Activated T-helper 1 cell treated with anti-CD3 and anti-CD28 coated beads, Interleukin-2, amount 50 U/mL, for 16 hours (primary cell): ENCODE measurements around the gene CAPSL.
"Not testable (repeated sequence)": the region's sequence is repeated elsewhere in the genome, so short reads cannot be mapped to it uniquely, and the experiment has no call there.

Experiments
- DNase-seq, 2 donors: peaks; one replicate each; pipeline ENCODE4 v3.0.0-alpha.2; 2020; ENCODE audit warnings: low read depth in 1 of 2, low spot score in 1 of 2

Gene CAPSL

DNA sequence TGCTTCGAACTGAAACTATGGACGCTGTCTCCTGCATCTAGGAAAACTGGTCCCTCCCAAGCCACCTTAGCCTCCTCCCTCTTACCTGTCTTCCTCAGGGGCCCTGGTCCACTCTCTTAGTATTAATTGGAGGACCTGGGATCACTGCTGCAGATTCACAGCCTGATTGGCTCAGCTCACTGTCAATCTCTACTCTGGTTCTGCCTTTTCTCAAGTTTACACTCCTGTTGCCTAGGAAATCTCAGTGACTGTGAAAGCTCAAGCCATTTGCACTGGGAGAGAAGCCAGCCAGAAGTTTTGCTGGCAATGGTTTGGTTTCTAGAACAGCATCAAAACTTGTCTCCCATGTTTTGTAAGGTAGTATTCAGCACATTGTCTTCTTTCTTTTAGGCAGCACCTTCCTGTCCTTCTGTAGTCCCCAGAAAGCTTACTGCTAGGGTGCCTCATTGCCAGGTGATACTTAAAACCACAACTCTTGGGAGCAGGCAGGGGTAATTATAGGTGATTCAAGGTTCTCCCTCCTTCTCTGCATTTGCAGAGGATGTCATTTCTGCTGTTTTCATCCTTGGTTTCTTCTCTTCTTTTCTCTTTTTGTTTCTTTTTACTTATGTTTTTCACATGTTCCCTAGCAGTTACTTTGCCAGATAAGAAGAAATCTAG is at the start of gene CAPSL:
CAPSL (minus strand) TSS at position 55 of the 660 bp plus-strand sequence. CDS start 17,502 bp downstream, outside the sequence.
- DNase-seq = no peak

DNA sequence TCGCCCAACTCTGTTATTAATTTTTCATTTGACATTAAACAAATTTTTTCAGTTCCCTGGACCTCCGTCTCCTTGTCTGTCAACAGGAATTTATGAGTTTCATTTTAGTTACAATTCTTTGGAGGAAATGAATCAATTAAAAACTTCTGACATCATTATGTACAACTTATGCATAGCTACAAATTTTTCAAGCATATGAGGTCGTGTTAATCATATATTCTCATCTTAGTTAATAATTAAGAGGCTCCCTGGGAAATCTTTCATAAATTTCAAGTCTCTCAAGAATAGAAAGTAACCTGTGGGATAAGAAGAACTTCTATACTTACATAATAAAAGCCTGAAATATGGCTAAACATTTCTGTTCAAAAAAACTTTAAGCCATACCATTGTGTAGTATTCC is 49.4 kb upstream of the CAPSL start:
- DNase-seq = no peak

DNA sequence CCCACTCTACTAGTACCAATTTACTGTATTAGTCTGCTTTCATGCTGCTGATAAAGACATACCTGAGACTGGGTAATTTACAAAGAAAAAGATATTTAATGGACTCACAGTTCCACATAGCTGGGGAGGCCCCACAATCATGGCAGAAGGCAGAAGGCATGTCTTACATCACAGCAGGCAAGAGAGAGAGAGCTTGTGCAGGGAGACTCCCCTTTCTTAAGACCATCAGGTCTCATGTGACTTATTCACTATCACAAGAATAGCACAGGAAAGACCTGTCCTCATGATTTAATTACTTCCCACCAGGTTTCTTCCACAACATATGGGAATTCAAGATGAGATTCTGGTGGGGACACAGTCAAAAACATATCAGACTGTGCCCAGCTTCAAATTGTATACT is 41.3 kb upstream of the CAPSL start:
- no peak for DNase-seq

DNA sequence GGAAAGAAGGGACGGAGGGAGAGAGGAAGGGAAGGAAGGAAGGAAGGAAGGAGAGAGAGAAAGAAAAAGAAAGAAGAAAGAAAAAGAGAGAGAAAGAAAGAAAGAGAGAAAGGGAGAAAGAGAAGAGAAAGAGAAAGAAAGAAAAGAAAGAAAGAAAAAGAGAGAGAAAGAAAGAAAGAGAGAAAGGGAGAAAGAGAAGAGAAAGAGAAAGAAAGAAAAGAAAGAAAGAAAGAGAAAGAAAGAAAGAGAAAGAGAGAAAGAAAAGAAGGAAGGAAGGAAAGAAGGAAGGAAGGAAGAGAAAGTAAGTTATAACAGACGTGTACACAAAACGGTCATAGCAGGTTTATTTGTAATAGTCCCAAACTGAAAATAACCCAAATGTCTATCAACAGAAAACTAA is 38.4 kb upstream of the CAPSL start:
- not testable (repeated sequence) for DNase-seq

DNA sequence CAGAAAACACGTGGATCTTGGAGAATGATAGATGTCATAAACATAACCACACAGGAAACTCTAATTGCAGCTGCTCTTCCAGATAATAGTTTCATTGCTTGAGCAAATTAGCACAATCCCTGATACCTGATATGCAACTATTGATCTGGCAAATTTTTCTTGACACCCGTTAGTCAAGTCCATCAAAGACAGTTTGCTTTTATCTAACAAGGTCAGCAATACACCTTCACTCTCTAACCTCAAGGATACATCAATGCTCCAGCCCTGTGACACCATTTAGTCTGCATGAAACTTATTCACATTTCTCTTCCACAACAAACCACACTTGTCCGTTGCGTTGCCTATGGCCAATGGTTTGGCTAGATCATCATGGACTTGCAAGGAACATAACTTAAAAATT is 36.1 kb upstream of the CAPSL start:
- no peak for DNase-seq

DNA sequence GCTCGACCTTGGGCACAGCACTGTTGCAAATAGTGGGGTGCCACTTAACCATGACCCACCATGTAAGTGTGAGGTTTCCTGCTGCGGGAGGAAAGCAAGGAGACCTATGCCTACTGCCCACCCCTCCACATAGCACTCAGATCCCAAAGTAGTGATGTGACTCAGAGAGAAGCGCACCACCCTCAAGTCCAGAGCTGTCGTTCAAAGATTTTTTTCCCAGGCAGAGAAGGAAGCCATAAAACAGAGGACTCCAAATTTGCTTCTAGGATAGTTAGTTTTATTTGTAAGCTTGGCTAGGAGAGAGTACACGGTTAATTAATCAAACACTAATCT is 33.4 kb upstream of the CAPSL start:
- DNase-seq = no peak

DNA sequence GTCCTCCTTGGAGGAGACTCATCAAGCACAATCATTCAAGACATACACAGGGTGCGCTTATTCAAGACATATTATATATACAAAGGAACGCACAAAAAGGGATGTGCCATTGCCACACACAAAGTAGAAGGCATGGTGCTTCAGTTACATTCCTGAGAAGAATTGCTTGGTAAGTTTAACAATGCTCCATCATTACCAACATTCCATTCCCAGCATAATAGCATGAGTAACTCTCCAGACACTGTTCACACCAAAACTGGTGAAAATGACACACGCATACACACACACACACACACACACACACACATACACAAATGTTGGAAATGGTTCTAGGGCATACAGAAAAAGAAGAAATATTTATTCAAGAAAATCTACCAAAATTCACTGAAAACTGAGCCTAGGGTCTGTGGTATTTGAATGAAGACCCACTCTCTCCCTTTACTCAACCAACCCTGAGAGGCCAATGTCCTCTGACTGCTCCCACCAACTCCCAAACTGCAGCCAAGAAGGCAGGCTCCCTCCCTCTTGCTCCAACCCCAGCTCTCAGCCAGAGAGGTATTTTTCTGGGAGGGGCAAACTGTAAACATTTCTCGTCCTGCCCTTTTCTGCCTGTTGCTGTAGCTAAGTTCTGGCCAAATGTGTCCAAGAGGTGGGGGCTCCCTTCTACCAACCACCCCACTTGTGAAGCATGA is 32.9 kb upstream of the CAPSL start:
- no peak for DNase-seq

DNA sequence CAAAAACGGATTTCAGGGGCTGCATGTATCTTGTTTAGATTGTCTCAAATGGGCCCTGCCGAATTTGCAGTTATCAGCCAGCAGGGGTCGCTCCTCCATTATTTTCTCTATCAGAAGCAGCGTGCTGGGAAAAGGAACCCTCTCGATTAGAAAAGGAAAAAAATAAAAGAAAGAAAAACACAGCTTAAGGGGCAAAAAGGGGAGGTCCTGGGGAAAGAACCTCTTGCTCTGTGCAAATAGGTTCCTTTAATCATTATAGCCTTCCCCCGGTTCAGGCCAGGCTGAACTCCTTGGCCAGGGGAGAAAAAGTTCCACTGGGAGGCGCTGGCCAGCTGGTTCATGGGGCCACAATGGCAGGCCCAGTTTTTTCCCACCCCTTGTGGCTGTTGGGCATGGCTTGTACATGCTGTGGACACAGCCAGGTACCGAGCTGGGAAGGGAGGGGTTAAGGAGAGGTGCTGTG is 25.0 kb upstream of the CAPSL start:
- DNase-seq = no peak

DNA sequence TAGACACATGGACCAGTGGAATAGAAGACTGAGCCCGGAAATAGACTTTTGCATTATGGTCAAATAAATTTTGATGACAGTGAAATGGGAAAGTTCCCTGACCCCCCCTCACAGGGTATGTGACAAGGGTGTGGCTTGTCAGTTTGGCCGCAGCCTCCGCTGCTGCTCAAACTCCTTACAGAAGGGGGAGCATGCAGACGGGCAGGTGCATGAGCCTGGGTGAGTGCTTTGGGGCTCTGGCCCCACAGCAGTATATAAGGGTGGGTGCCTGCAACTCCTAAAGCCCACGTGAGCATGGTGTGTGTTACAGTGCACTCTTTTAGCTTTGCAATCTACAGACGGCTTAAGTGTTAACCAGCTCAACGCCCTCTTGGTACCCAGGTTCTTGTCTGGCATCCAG is 21.9 kb upstream of the CAPSL start:
- no peak for DNase-seq

DNA sequence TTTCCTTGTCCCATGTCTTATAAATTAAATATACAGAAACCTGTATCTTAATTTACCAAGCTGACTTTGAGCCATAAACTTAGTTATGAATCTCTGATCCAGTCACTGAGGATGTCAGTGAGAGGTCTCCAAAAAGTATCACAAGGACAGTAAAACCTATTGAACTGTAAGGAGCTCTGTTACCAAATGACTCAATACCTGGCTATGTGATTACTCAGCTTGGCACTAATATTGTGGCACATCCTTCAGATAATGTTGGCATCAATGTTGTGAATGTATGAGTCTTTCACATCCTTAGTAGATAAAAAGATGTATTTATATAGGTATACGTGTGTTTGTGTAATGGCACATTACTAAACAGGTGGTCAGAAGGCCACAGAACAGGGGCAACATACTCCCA is 18.0 kb upstream of the CAPSL start:
- DNase-seq = no peak

DNA sequence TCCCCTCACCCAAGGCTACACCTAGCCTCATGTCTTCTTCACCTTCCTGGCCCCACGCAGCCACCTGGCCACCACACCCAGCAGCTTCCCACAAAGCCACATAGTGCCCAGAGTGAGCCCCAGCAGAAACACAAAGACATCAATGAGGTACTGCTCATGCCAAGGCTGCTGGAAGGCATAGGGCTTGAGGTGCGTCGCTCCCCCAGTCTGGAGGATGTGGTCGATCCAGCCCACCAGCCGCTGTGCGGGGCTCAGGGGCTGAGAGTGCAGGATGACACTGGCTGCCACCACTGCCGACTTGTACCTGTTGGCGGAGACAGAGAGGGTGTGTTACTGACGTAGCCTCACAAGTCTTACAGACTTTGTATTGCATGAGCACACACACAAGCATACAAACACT is 15.8 kb upstream of the CAPSL start:
- no peak for DNase-seq

DNA sequence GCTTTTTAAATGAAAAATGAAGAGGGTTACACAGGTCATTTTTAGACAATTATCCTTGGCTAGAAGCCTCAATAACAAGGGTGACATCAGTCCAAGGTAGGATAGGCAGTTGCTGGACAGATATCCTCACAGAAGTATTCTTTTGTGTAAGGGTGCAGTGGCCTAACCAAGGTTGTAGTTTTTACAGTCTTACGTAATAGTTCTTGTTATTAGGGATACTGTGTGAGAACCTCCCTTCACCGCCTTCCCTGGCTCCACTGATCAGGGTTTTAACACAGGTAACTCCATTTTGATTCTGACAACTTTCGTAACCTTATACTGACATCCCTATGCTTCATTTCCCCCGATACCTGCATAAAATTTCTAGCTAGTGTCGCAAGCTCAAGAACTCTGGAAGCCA is 8.7 kb upstream of the CAPSL start:
- no peak for DNase-seq

DNA sequence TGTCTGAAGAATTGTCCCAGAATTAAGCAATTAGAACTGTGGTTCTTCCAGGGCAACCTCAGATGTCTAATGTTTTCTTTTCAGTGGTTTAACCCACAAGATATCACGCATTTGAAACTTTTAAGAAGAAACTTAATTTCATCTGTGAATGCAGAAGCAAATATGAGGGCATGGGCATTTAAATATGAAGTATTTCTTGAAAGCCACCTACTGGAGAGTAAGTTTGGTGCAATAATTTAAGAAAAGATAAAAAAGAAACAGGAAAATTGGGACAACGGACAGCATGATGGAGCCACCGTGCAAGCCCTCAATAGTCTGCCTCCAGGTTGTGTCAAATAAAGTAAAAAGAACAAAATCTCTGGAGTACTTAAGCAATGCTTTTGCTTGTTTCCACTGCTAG is 1.2 kb upstream of the CAPSL start:
- DNase-seq = no peak

DNA sequence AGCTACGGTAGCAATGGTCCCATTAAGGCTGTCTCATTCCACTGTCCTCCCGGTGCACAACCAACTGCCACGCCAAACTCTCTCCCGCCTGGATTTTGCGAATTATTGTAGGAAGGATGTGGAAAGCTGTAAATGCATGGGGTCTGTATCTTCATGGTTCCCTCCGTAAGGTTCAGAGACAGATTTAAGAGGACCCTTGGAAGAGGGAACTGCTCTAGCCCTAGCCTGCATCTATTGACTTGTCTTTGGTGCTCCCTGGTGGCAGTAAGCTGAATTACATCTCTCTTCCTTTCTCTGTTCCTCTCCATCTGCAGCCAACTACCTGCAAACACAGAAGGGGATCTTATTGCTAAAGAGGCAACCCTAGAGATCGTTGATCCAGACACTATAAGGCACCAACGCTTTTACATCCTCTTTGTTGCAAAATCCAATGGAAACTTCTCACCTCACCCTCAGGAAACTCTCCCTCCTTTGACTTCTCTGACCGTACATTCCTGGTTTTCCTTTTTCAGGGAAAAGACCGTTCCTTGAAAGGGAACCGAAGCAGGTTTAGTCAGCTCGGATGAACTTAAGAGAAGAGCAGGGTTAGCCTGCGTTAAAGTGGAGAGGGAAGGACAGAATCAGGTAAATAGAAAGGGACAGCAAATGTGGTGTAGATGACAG is 11.9 kb downstream of the CAPSL start:
- DNase-seq = peak in 1 of 2 donors; percentile 35

DNA sequence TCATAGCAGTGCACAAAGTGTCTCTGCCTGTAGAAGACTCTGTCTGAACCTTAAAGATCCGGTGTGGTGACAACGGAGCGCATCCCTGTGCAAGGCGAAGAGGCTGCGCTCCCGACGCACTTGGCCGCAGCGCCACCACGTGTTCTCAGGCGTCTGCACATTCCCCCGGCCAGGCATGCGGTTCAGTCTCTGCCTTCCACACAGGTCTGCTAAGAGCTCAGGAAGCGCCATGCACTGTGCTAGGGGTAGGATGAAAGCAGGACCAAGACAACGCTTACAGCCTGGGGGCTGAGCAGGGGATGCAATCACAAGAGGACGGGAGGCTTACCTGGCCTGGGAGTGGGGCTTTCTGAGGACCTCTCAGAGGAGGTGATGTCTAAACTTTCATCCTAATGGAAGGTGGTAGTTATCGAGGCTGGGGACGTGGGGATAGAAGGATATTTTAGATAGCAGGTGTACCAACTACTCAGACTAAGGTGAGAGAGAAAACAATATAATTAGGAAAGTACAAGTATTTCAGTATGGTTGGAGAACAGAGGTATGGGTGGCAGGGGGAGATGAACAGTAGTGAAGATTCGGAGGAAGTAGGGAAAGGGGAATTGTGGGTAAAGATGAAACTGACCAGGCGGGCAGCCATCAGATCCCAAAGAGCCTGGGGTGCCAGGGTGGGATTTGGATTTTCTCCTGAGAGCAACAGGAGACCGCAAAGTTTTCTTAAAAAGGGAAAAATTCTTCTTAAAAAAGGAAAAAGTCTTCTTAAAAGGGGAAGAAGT is 13.3 kb downstream of the CAPSL start:
- DNase-seq = peak; percentile 63 to 75

DNA sequence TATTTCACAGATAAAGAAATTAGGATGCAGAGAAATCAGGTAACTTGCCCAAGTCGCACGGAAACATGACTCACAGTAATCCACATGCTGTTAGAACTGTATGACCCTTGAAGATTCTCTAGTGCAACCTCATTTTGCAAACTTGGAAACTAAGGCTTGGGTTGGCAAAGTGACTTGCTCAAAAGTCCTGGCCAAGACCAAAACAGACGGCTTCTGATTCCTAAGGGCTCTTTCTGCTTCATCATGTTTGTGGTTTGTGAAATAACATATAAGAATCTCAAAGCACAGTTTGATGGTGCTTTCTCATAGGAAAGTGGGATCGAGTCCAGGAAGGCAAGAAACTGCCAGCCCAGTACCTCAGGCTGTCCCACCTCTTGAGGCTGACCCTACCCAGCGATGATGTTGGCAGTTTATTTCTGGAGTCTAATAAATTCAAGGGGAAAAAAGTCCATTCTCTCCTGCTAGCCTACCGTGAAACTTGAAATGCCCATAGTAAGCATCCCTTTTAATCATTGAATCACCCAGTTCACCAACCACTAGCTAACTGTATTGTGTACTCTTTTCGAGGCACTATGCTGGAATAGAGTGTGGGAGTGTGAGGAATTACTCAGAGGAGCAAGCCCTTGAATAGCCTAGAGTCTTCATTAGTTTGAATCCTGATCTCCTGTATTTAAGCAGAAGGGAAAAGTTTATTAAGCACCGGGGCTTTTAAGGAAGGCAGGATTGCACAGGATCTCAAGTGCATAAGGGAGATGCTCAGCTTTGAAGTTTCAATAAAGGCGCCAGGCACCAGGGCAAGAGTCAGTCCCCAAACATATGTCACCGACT is 14.1 kb downstream of the CAPSL start:
- DNase-seq = no peak

DNA sequence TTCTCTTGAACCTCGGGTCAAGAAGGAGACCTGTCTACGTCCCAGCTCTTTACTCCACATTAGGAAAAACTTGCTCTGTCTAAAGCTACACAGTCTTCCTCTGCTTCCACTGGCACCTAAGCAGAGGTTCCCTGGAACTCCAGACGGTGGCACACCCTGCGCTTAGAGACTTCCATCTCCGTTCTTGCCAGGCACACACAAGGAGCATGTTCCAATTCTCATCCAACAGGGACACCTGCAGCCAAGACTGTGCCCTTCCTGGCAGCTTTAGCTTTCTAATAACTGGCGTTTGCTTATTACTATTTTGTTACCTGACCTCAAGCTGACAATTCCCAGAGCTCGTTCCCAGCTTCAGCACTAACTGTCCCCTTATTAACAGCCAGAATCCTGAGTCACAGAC is 16.0 kb downstream of the CAPSL start:
- no peak for DNase-seq

DNA sequence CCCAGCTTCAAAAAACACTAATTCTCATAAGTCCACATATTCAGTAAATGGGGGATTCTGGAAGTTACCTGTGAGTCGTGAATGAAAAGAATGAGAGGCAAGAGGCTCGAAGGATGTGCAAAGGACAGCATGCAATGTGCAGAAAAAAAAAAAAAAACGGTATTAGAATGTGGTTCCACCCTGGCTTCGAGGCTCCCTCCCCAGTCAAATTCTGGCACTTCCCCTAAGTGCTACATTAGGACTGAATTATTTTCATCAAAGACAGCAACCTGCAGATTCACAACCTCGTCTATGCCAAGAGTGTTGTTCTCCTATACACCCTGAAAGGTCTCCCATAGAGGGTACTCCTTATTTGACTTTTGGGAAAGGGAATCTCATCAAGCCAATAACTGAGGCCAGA is 16.5 kb downstream of the CAPSL start:
- DNase-seq = no peak

DNA sequence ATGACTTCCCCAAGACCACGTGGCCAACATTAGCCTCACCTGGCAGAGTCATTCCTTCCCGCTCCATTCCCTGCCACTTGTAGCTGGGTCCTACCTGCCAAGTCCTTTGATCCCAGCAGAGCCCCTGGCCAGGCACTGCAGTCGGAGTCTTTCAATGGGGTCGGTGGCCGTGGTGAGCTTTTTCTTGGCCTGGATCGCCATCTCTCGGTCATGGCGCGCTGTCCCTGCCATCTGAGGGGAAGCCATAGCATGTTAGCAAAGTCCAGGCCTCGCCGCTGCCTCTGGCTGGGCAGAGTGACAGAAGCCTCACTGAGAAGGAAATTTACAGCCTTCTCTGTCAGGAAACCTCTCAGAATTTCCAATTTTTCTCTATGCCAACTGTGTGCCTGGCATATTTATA is 17.5 kb downstream of the CAPSL start:
- no peak for DNase-seq

DNA sequence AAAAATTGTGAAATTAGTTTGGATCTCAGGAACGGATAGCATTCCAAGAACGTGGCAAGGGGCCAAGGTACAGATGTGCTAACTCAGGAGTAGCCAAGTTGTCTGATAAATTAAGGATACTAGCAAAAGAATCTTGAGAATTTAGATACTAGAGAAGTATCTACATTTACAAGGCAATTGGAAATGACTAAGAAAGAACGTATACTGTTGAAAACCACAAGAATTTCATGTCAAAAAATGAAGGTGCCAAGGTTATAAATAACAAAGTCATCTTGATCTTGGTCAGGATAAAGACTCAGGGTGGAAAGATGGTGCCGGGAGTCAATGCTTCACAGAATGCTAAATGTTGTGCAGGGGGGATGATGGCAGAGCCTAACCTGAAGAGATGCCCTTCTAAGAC is 19.2 kb downstream of the CAPSL start:
- no peak for DNase-seq

DNA sequence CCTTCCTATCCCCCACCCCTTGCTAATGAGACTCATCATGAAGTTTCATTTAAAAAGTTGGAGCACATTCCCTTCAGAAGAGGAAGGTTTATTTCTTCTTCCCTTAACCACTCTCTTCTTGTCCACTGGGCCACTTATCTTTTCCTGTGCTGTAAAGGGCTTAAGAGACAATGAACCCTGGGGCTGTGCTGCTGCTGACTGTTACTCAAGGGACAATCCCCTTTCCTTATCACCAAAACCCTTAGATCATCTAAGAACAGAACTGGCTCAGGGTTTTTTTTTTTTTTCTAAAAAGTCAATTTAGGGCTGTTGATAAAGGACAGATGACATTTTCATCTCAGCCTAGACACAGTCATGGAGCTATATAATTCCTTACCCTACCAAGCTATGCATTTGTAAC is 29.6 kb downstream of the CAPSL start:
- DNase-seq = no peak
